PC-3 (cell line): ENCODE measurements around the gene ARHGEF7. TPM values are rescaled to one million over a fixed set of nuclear protein-coding genes. Genes with fewer than 3 reads are reported as not detected.

Experiments used
- ATAC-seq: fragments of 200-7000 bp; cut with Tn5 transposase; 2 replicates; pipeline ENCODE4 v1.9.1; 2020; ENCODE audit warnings: mild to moderate bottlenecking, moderate library complexity
- BruUV-seq: library from RNA; stranded (reverse); fragments of 400-500 nt; replicated peaks from 2 replicates; lab custom pipeline; 2021; lab: Mats Ljungman, UMichigan
- CTCF ChIA-PET: fragments of 300-600 bp; sonication (Branson Sonifier 250); formaldehyde crosslinking; loops from one replicate; lab custom pipeline; 2022; ENCODE audit warnings: antibody characterized with exemption; lab: Charles Lee
- POLR2A ChIA-PET: fragments of 300-600 bp; sonication (Branson Sonifier 250); formaldehyde crosslinking; loops from one replicate; lab custom pipeline; 2022; ENCODE audit warnings: antibody characterized with exemption; ENCODE audit not compliant: unreplicated experiment; lab: Charles Lee
- DNase-seq: peaks from one replicate; pipeline ENCODE4 v3.0.0-alpha.2; 2015
- H2AFZ ChIP-seq: fragments of 300-600 bp; sonication (generic); 2 replicates; pipeline ENCODE4 v1.6.0; 2016; ENCODE audit warnings: antibody characterized with exemption, low read length
- H3F3A ChIP-seq: fragments of 300-600 bp; sonication (generic); one replicate; pipeline ENCODE4 v1.6.0; 2017; ENCODE audit warnings: antibody characterized with exemption, low read length, control low read depth, mild to moderate bottlenecking; ENCODE audit not compliant: unreplicated experiment
- H3K27ac ChIP-seq: fragments of 300-600 bp; sonication (generic); 2 replicates; pipeline ENCODE4 v1.5.1; 2016; ENCODE audit warnings: mild to moderate bottlenecking, low read length
- H3K27me3 ChIP-seq: fragments of 300-600 bp; sonication (generic); 2 replicates; pipeline ENCODE4 v1.6.1; 2016; ENCODE audit warnings: low read length, mixed read lengths
- H3K36me3 ChIP-seq: fragments of 300-600 bp; sonication (generic); 2 replicates; pipeline ENCODE4 v1.6.1; 2016; ENCODE audit warnings: low read depth, mixed run types, low read length, mixed read lengths
- H3K4me1 ChIP-seq: fragments of 300-600 bp; sonication (generic); 2 replicates; pipeline ENCODE4 v1.5.1; 2016; ENCODE audit warnings: low read length; ENCODE audit not compliant: insufficient read depth
- H3K4me2 ChIP-seq: fragments of 300-600 bp; sonication (generic); 2 replicates; pipeline ENCODE4 v1.6.0; 2016; ENCODE audit warnings: low read length
- H3K4me3 ChIP-seq: fragments of 300-600 bp; sonication (generic); 2 replicates; pipeline ENCODE4 v1.5.1; 2016; ENCODE audit warnings: mild to moderate bottlenecking, low read length, mixed read lengths
- H3K79me2 ChIP-seq: fragments of 300-600 bp; sonication (generic); 2 replicates; pipeline ENCODE4 v1.6.1; 2017; ENCODE audit warnings: low read length, mixed read lengths
- H3K9ac ChIP-seq: fragments of 300-600 bp; sonication (generic); 2 replicates; pipeline ENCODE4 v1.6.0; 2016; ENCODE audit warnings: mild to moderate bottlenecking, low read length
- H3K9me2 ChIP-seq: fragments of 300-600 bp; sonication (generic); replicated peaks from 2 replicates; pipeline ENCODE4 v1.6.1; 2016; ENCODE audit warnings: mixed run types, low read length, mixed read lengths
- H3K9me3 ChIP-seq: fragments of 300-600 bp; sonication (generic); 2 replicates; pipeline ENCODE4 v1.6.1; 2016; ENCODE audit warnings: low read length, mixed read lengths
- H4K20me1 ChIP-seq: fragments of 300-600 bp; sonication (generic); 2 replicates; pipeline ENCODE4 v1.6.1; 2016; ENCODE audit warnings: low read length, mixed read lengths
- CTCF ChIP-seq: fragments of 300-600 bp; sonication (generic); conservative IDR thresholded peaks from 2 replicates; pipeline ENCODE4 v1.5.1; 2017; ENCODE audit warnings: antibody characterized with exemption, low read depth, mild to moderate bottlenecking, low read length
- EZH2 ChIP-seq: fragments of 300-600 bp; sonication (generic); IDR thresholded peaks from one replicate; pipeline ENCODE4 v1.6.1; 2017; ENCODE audit warnings: antibody characterized with exemption, mild to moderate bottlenecking, low read length; ENCODE audit not compliant: unreplicated experiment
- EZH2phosphoT487 ChIP-seq: fragments of 300-600 bp; sonication (generic); IDR thresholded peaks from 2 replicates; pipeline ENCODE4 v1.6.1; 2018; ENCODE audit warnings: mild to moderate bottlenecking, antibody characterized with exemption, low read length, borderline replicate concordance
- intact Hi-C: fragments of 100-400 bp; cut with micrococcal nuclease; formaldehyde crosslinking; loops from 2 replicates; pipeline ENCODE4 v1.9.0; 2023
- total RNA-seq: library from RNA; depleted of rRNA; stranded (reverse); fragments of >200 nt; gene quantifications from 2 replicates; pipeline ENCODE4 v1.2.3, GENCODE V29; 2014

The ARHGEF7 gene
- total RNA-seq, 1 experiment from 2014 or later = 14.7 TPM

GRCh38 chr13:111316161-111316730, 201.1 kb downstream of the ARHGEF7 start:
- CTCF ChIA-PET = no interaction called here
- no peak for TF ChIP-seq EZH2
- TF ChIP-seq EZH2phosphoT487 = no peak
- TF ChIP-seq CTCF = no peak
- H3K9ac ChIP-seq = no peak overlapping the region

GRCh38 chr13:111317042-111317550, 202.0 kb downstream of the ARHGEF7 start:
- H3K4me2 ChIP-seq = no peak overlapping the region
- no peaks in the 10 kb centered on the region for H3K36me3 ChIP-seq
- H3K27me3 ChIP-seq = no peaks in the 10 kb centered on the region
- ATAC-seq (no peak), DNase-seq (no peak)
- no peak overlapping the region for H2AFZ ChIP-seq
- no peaks in the 10 kb centered on the region for H3K79me2 ChIP-seq
- intact Hi-C loops = no loop called here
- H3F3A ChIP-seq = no peaks in the 10 kb centered on the region
- POLR2A ChIA-PET = no interaction called here
- no peaks in the 10 kb centered on the region for H3K4me1 ChIP-seq
- H3K9ac ChIP-seq = no peak overlapping the region
- H3K9me2 ChIP-seq = no peaks in the 10 kb centered on the region
- no peak overlapping the region for H3K4me3 ChIP-seq
- H3K9me3 ChIP-seq = no peaks in the 10 kb centered on the region
- H3K27ac ChIP-seq = no peak overlapping the region
- CTCF ChIA-PET = no interaction called here
- TF ChIP-seq EZH2phosphoT487 (no peak), CTCF (no peak), EZH2 (no peak)
- H4K20me1 ChIP-seq = no peaks in the 10 kb centered on the region
- BruUV-seq = no TSS peak

More at GRCh38 chr13:111316161-111316730, 201.1 kb downstream of the ARHGEF7 start:
- Histone ChIP-seq H3K4me3 (no peak overlapping the region), H3K79me2 (no peaks in the 10 kb centered on the region), H4K20me1 (no peaks in the 10 kb centered on the region), H3K9me3 (no peaks in the 10 kb centered on the region), H3K4me2 (no peak overlapping the region), H3F3A (no peaks in the 10 kb centered on the region), H3K4me1 (no peaks in the 10 kb centered on the region), H2AFZ (no peak overlapping the region), H3K9me2 (no peaks in the 10 kb centered on the region), H3K27ac (no peak overlapping the region), H3K36me3 (no peaks in the 10 kb centered on the region), H3K27me3 (no peaks in the 10 kb centered on the region)
- DNase-seq (no peak), ATAC-seq (no peak)
- BruUV-seq = no TSS peak
- intact Hi-C loops = no loop called here
- POLR2A ChIA-PET = interaction anchor here (0.6 kb wide), 1 partner anchor 268 kb away, joined by 4 read pairs; no protein-coding TSS in a partner anchor
